HG03432 (cell line): Measurements from ENCODE around the gene POLR1G.

Source experiments
- ATAC-seq: cut with Tn5 transposase; IDR thresholded peaks from one replicate; pipeline ENCODE4 v1.9.1; 2021; ENCODE audit warnings: mild to moderate bottlenecking, moderate library complexity; ENCODE audit not compliant: unreplicated experiment

Gene POLR1G

GRCh38 chr19:45443462-45444317 is 37.2 kb downstream of the POLR1G start:
- ATAC-seq = no peak

- no peak for ATAC-seq
These were observed 38.0 kb downstream of the POLR1G start for GRCh38 chr19:45444318-45445041.

DNA sequence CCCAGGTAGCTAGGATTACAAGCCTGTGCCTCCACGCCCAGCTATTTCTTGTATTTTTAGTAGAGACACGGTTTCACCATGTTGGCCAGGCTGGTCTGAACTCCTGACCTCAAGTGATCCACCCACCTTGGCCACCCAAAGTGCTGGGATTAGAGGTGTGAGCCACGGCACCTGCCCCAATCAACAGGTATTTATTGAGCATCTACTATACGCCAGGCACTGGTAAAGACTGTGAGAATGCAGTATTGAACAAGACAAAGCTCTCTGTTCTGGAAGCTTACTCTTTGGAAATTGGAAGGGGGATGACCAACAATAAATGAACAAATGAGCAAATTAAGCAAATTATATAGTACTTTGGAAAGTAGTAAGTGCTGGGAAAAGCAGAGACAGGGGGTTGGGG is 38.7 kb downstream of the POLR1G start:
- ATAC-seq = no peak

DNA sequence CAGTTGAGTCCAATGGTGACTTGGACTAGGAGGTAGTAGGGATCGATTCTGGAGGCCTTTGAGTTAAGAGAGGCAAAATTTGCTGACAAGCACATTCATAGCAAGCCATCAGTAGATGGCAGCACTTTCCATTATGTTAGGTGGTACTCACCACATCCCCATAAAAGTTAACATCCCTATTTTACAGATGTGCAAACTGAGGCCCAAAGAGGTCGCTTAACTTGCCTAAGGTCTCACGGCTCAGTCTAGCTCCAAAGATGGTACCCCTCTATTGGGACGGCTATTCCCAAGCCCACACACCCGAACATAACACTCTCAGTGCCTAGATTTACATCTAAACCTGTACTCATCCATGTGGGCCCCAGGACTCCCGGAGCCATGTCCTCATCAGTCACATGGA is 39.9 kb downstream of the POLR1G start:
- no peak for ATAC-seq

DNA sequence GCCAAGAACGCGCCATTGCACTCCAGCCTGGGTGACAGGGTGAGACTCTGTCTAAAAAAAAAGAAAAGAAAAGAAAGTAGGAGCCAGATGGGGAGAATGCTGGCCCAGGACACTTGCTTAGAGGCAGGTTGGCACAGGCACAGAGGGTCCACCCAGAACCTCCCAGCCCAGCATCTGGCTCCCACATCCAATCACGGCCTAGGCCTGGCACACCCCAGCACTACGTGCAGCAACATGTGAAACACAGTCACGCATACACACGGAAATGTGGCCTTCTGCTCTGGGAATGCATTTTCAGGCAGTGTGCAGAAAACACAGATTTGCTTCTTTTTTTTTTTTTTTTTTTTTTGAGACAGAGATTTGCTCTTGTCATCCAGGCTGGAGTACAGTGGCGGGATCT is 40.5 kb downstream of the POLR1G start:
- ATAC-seq = no peak

GRCh38 chr19:45448425-45448756 is 41.9 kb downstream of the POLR1G start:
- ATAC-seq = no peak

DNA sequence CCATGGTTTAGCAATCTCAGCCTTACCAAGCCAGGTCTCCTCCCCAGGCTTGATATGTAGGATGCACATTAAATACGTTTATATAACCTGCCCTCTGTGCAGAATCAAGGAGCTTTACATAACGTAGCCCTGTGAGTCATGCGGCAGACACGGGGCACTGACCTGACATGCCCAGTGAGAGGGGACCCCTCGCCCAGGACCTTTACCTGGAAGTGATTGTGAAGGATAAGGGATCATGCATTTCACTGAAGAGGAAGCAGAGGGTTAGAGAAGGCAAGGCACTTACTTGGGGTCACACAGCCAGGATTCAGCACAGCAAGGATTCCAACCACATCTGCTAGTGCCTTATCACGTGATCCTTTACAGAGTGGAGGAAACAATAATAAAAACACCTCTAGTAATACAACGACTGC is 42.4 kb downstream of the POLR1G start:
- no peak for ATAC-seq

DNA sequence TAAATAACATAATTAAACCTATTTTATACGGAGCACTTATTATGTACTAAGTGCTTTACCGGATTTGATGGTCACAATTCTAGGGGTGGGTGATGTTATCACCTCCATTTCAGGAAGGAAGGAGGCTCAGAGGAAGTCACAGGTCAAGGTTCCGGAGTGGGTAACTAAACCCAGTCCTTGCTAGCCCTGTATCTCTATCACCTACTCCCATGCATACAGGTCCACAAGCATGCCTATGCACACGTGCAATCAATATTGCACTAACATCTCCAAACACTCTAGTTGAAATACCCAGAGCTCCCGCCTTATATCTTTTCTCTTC is 43.5 kb downstream of the POLR1G start:
- ATAC-seq = peak; percentile 2

GRCh38 chr19:45451131-45451849 is 44.8 kb downstream of the POLR1G start:
- ATAC-seq = peak; percentile 11

DNA sequence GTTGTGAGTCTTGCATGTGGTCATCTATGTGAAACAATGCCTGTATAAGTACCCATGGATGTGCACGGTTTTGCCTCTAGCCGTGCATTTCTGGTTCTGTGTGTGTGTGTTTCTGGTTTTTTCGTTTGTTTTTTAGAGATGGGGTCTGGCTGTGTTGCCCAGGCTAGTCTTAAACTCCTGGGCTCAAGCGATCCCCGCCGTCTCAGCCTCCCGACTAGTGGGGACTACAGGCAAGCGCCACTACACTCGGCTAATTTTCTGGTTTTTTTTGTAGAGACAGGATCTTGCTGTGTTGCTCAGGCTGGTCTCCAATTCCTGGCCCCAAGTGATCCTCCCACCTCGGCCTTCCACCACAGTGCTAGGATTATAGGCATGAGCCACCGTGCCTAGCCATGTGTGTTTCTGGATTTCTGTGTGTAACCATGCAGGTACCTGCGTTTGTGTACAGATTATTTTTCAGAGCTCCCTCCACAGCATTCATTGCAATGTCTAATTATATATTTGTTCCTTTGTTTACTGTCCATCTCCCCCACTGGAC is 45.5 kb downstream of the POLR1G start:
- ATAC-seq = no peak

DNA sequence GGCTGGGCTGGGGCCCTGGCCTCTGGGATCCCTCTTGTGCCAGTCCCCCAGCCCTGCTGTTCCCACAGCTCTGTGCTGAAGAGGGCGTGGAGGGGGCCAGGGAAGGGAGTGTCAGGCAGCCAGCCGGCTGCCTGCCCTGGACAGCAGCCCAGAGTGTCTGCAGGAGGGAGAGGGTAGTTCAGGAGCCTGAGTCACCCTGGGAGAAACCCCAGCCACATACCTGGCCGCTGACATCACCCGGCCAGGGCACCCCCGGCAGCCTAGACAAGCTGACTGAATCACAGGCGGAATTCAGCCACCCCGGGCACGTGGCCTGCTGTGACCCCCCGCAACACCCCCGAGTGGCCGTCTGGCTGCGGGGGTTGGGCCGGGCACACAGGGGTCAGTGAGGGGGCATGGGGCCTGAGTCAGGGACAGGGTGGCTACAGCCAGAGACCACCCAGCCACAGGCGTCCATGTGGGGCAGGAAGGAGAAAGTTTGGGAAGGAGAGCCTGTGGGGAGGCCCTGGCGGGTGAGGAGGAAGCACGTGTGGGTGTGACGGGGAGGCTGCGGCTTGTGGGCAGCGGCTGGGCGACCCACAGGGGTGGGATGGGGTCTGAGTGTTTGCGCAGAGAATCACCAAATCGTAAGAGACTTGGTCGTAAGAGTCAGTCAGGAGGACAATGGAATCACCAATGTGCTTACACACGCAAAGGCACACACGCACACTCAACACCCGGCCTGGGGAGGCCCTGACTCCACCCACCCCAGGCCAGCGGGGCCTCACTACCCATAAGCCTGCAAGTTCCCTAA is 49.5 kb downstream of the POLR1G start:
- peak; percentile 35 for ATAC-seq

- no peak for ATAC-seq
These were observed 50.0 kb downstream of the POLR1G start for GRCh38 chr19:45456500-45456815.

GRCh38 chr19:45457776-45458175 is 51.3 kb downstream of the POLR1G start:
- ATAC-seq = no peak
